GM23338 (cell line): ENCODE data around the gene MCUR1. TPM values are rescaled to one million over a fixed set of nuclear protein-coding genes. Genes with fewer than 3 reads are reported as not detected.

Experiments used
- ATAC-seq: fragments of 200-7000 bp; cut with Tn5 transposase; 3 replicates; pipeline ENCODE4 v1.9.1; 2020
- DNase-seq: peaks from one replicate; pipeline ENCODE4 v3.0.0-alpha.2; 2015; ENCODE audit warnings: low spot score
- H2AFZ ChIP-seq: fragments of 200-600 bp; sonication (generic); 2 replicates; pipeline ENCODE4 v1.8.0; 2016; ENCODE audit warnings: antibody characterized with exemption, mild to moderate bottlenecking, moderate library complexity
- H3F3A ChIP-seq: fragments of 200-600 bp; sonication (generic); replicated peaks from 2 replicates; pipeline ENCODE4 v1.8.0; 2017; ENCODE audit warnings: antibody characterized with exemption, mixed run types, low read depth
- H3K27ac ChIP-seq: fragments of 200-600 bp; sonication (generic); 2 replicates; pipeline ENCODE4 v1.6.1; 2016; ENCODE audit warnings: low read depth
- H3K27me3 ChIP-seq: fragments of 200-600 bp; sonication (generic); 2 replicates; pipeline ENCODE4 v1.8.0; 2016; ENCODE audit warnings: mild to moderate bottlenecking, mixed run types, moderate library complexity; ENCODE audit not compliant: insufficient read depth
- H3K36me3 ChIP-seq: fragments of 200-600 bp; sonication (generic); 2 replicates; pipeline ENCODE4 v1.8.0; 2016; ENCODE audit warnings: mild to moderate bottlenecking; ENCODE audit not compliant: insufficient read depth
- H3K4me1 ChIP-seq: fragments of 200-600 bp; sonication (generic); 2 replicates; pipeline ENCODE4 v1.8.0; 2016; ENCODE audit warnings: mild to moderate bottlenecking, moderate library complexity; ENCODE audit not compliant: insufficient read depth
- H3K4me2 ChIP-seq: fragments of 200-600 bp; sonication (generic); 2 replicates; pipeline ENCODE4 v1.7.1; 2017; ENCODE audit warnings: mixed run types
- H3K4me3 ChIP-seq: fragments of 200-600 bp; sonication (generic); 2 replicates; pipeline ENCODE4 v1.6.1; 2016; ENCODE audit warnings: mixed run types
- H3K79me2 ChIP-seq: fragments of 200-600 bp; sonication (generic); replicated peaks from 2 replicates; pipeline ENCODE4 v1.8.0; 2017; ENCODE audit warnings: mild to moderate bottlenecking; ENCODE audit not compliant: insufficient read depth
- H3K9me2 ChIP-seq: fragments of 200-600 bp; sonication (generic); 2 replicates; pipeline ENCODE4 v1.8.0; 2017; ENCODE audit not compliant: insufficient read depth
- H4K20me1 ChIP-seq: fragments of 200-600 bp; sonication (generic); replicated peaks from 2 replicates; pipeline ENCODE4 v1.8.0; 2017; ENCODE audit warnings: mild to moderate bottlenecking; ENCODE audit not compliant: insufficient read depth
- H3K27ac Mint-ChIP-seq: 2 replicates; pipeline ENCODE4 v1.8.0; 2020; ENCODE audit warnings: inconsistent platforms, mild to moderate bottlenecking, moderate library complexity, mixed read lengths
- H3K27me3 Mint-ChIP-seq: 3 replicates; pipeline ENCODE4 v1.8.0; 2022; ENCODE audit warnings: low read depth, mild to moderate bottlenecking, moderate library complexity, mixed read lengths, inconsistent platforms; ENCODE audit not compliant: insufficient read depth, poor library complexity
- H3K36me3 Mint-ChIP-seq: 3 replicates; pipeline ENCODE4 v1.8.0; 2021; ENCODE audit warnings: low read depth, mild to moderate bottlenecking, inconsistent platforms, moderate library complexity, mixed read lengths
- H3K4me1 Mint-ChIP-seq: 3 replicates; pipeline ENCODE4 v1.8.0; 2020; ENCODE audit warnings: mild to moderate bottlenecking, inconsistent platforms, mixed read lengths
- H3K4me3 Mint-ChIP-seq: 3 replicates; pipeline ENCODE4 v1.8.0; 2021; ENCODE audit warnings: moderate library complexity, mild to moderate bottlenecking, inconsistent platforms, mixed read lengths
- H3K9me3 Mint-ChIP-seq: 3 replicates; pipeline ENCODE4 v1.8.0; 2020; ENCODE audit warnings: moderate library complexity, mild to moderate bottlenecking, inconsistent platforms, mixed read lengths
- CREB1 ChIP-seq: fragments of 250-450 bp; sonication (Bioruptor Pico); IDR thresholded peaks from 2 replicates; pipeline ENCODE4 v1.5.0; 2020; ENCODE audit warnings: low read depth, mild to moderate bottlenecking, moderate library complexity
- EZH2 ChIP-seq: fragments of 200-600 bp; sonication (generic); IDR thresholded peaks from one replicate; pipeline ENCODE4 v1.8.0; 2017; ENCODE audit warnings: antibody characterized with exemption, mild to moderate bottlenecking, low read depth; ENCODE audit not compliant: unreplicated experiment
- EZH2phosphoT487 ChIP-seq: fragments of 200-600 bp; sonication (generic); IDR thresholded peaks from one replicate; pipeline ENCODE4 v1.8.1; 2018; ENCODE audit warnings: antibody characterized with exemption; ENCODE audit not compliant: unreplicated experiment
- NANOG ChIP-seq: IDR thresholded peaks from 2 replicates; pipeline ENCODE4 v1.6.1; 2016; ENCODE audit warnings: antibody characterized with exemption, borderline replicate concordance
- ZNF114 ChIP-seq: fragments of 250-450 bp; sonication (Bioruptor Pico); IDR thresholded peaks from 2 replicates; pipeline ENCODE4 v1.5.0; 2020; ENCODE audit warnings: mild to moderate bottlenecking, moderate library complexity
- ZNF331 ChIP-seq: fragments of 250-450 bp; sonication (Bioruptor Pico); IDR thresholded peaks from 2 replicates; pipeline ENCODE4 v1.5.0; 2020; ENCODE audit warnings: low read depth, mild to moderate bottlenecking, moderate library complexity
- polyA plus RNA-seq: library from polyadenylated mRNA; unstranded; fragments of >200 nt; fragmentation: Nextera tagmentation; extraction: Ambion mirVana; gene quantifications from 2 replicates; pipeline ENCODE4 v1.2.1, GENCODE V29; 2016
- total RNA-seq: library from RNA; depleted of rRNA; stranded (reverse); fragments of >200 nt; shearing (Covaris generic); gene quantifications from 2 replicates; pipeline ENCODE4 v1.2.3, GENCODE V29; 2014
- TF ChIP-seq, protein P1 (sequence below), 2 experiments: fragments of 200-600 bp in 1 of 2; sonication (generic) in 1 of 2; conservative IDR thresholded peaks; 2 replicates each; pipeline versions ENCODE4 v1.5.1 to v1.6.1; 2016 to 2017; ENCODE audit warnings: antibody characterized with exemption in 2 of 2, low read depth in 2 of 2, mild to moderate bottlenecking in 2 of 2, moderate library complexity in 1 of 2
- TF ChIP-seq, protein P2 (sequence below): fragments of 250-450 bp; sonication (Bioruptor Pico); IDR thresholded peaks from 2 replicates; pipeline ENCODE4 v1.5.0; 2020; ENCODE audit warnings: mild to moderate bottlenecking, moderate library complexity

Gene MCUR1
- total and polyA plus RNA-seq, 2 experiments from 2014 or later = 21.0 to 65.3 TPM

DNA sequence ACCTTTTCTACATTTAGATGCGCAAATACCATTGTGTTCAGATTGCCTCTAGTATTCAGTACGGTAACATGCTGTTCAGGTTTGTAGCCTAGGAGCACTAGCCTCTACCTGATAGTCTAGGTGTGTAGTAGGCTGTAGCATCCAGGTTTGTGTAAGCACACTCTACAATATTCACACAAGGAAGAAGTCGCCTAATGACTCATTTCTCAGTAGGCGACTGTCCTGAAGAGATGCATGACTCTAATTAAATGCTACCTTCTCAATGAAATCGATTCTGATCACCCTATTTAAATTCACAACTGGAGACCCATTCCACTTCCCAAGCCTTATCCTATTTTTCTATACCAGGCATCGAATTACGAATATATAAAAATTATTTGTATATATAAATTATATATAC, 1.3 kb downstream of the MCUR1 start:
- H3K4me1 Mint-ChIP-seq = peaks cover 26% of the 10 kb centered on the region
- H3K27me3 ChIP-seq = no peaks in the 10 kb centered on the region
- H3K4me3 Mint-ChIP-seq = peak overlapping the region; percentile 94
- H4K20me1 ChIP-seq = peaks cover 37% of the 10 kb centered on the region
- H3K4me1 ChIP-seq = peaks cover 23% of the 10 kb centered on the region
- no peak overlapping the region for H2AFZ ChIP-seq
- H3K27ac ChIP-seq = no peak overlapping the region
- H3K4me2 ChIP-seq = peak overlapping the region; percentile 85
- no peaks in the 10 kb centered on the region for H3K36me3 ChIP-seq
- peaks cover 54% of the 10 kb centered on the region for H3K79me2 ChIP-seq
- no peaks in the 10 kb centered on the region for H3K9me3 Mint-ChIP-seq
- no peaks in the 10 kb centered on the region for H3F3A ChIP-seq
- no peak for TF ChIP-seq ZNF331
- peak overlapping the region; percentile 67 for H3K4me3 ChIP-seq
- no peak overlapping the region for H3K27ac Mint-ChIP-seq
- DNase-seq (no peak), ATAC-seq (no peak)
- H3K36me3 Mint-ChIP-seq = 0 out of 3 replicates have a peak, but pooled peaks cover 3% of the 10 kb centered on the region
- H3K27me3 Mint-ChIP-seq = peaks cover 1% of the 10 kb centered on the region
- no peaks in the 10 kb centered on the region for H3K9me2 ChIP-seq

DNA sequence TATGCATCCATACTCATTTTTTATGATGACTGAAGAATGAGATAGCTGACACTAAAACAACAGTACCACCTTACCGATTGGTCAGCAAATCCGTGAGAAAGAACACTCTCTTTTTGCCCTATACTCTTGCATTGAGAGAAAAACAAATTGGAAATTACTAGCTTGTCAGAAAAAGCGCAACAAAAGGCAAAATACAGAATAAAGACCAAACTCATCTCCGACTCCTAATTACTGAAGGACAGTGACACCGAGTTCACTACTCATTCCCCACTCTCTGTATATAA, 2.1 kb downstream of the MCUR1 start:
- 0 out of 3 replicates have a peak, but pooled peaks cover 3% of the 10 kb centered on the region for H3K36me3 Mint-ChIP-seq
- peak overlapping the region; percentile 85; the same call in 1 of the 2 replicates for H3K4me2 ChIP-seq
- peaks cover 42% of the 10 kb centered on the region for H4K20me1 ChIP-seq
- no peak for TF ChIP-seq ZNF114 (CRISPR knock-in tag)
- TF ChIP-seq, protein P1, sequence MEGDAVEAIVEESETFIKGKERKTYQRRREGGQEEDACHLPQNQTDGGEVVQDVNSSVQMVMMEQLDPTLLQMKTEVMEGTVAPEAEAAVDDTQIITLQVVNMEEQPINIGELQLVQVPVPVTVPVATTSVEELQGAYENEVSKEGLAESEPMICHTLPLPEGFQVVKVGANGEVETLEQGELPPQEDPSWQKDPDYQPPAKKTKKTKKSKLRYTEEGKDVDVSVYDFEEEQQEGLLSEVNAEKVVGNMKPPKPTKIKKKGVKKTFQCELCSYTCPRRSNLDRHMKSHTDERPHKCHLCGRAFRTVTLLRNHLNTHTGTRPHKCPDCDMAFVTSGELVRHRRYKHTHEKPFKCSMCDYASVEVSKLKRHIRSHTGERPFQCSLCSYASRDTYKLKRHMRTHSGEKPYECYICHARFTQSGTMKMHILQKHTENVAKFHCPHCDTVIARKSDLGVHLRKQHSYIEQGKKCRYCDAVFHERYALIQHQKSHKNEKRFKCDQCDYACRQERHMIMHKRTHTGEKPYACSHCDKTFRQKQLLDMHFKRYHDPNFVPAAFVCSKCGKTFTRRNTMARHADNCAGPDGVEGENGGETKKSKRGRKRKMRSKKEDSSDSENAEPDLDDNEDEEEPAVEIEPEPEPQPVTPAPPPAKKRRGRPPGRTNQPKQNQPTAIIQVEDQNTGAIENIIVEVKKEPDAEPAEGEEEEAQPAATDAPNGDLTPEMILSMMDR (conservative IDR thresholded peaks at IDR 0.05; ENCODE audit: low read depth in 2 of 2) = no peak
- no peak overlapping the region for H3K27ac ChIP-seq
- H3K79me2 ChIP-seq = peaks cover 61% of the 10 kb centered on the region
- H3K9me2 ChIP-seq = no peaks in the 10 kb centered on the region
- H3K9me3 Mint-ChIP-seq = no peaks in the 10 kb centered on the region
- no peak overlapping the region for H3K4me3 ChIP-seq
- H3K36me3 ChIP-seq = no peaks in the 10 kb centered on the region
- no peaks in the 10 kb centered on the region for H3K27me3 ChIP-seq
- H3K4me1 ChIP-seq = peaks cover 23% of the 10 kb centered on the region
- peaks cover 26% of the 10 kb centered on the region for H3K4me1 Mint-ChIP-seq
- H3K27ac Mint-ChIP-seq = no peak overlapping the region
- DNase-seq = no peak
- H3K4me3 Mint-ChIP-seq = peak overlapping the region; percentile 94; the same call in 1 of the 3 replicates
- H3K27me3 Mint-ChIP-seq = no peaks in the 10 kb centered on the region
- no peaks in the 10 kb centered on the region for H3F3A ChIP-seq
- no peak for ATAC-seq
- no peak overlapping the region for H2AFZ ChIP-seq

DNA sequence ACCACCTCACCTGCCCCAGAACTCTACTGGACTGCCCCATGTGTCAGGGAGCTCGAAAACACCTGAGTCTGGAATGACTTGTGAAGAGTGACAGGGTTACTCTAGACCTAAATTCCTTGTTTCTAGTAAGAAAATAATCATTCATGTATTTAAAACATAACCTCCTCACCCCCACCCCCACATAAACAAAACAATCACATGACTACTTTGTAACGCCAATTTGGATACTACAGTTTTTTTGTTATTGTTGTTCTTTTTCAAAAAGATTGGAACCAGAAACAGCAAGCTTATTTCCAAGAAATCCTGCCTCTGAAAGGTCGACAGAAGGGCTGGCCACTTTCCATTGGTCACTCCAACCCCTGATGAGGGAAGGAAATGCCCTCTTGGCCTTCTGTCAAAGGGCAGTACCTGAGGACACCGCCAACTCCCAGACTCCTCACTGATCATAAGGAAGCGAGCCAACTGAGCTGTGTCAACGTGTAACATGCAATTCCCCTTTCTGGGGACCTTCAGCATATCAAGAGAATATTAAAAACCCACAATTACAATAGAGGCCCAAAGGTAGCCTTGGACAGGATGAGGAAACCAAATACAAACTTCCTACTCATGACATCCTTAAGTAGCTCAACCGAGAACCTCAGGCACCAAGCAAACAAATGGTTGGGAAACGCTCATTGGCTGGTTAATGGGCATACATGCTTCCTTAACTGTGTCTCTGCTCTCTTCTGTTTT, 2.6 kb downstream of the MCUR1 start:
- H3K4me2 ChIP-seq = 0 out of 2 replicates have a peak overlapping the region, but pooled peaks have one; percentile 36
- ATAC-seq (no peak), DNase-seq (peak; percentile 11)
- H3K27ac ChIP-seq = no peak overlapping the region
- Mint-ChIP-seq H3K27me3 (no peaks in the 10 kb centered on the region), H3K9me3 (no peaks in the 10 kb centered on the region), H3K27ac (0 out of 2 replicates have a peak overlapping the region, but pooled peaks have one; percentile 9), H3K36me3 (peaks cover 4% of the 10 kb centered on the region; the same call in 1 of the 3 replicates), H3K4me3 (peak overlapping the region; percentile 94; the same call in 2 of the 3 replicates), H3K4me1 (peaks cover 26% of the 10 kb centered on the region)
- peaks cover 66% of the 10 kb centered on the region for H3K79me2 ChIP-seq
- no peaks in the 10 kb centered on the region for H3K9me2 ChIP-seq
- peaks cover 23% of the 10 kb centered on the region for H3K4me1 ChIP-seq
- H3K36me3 ChIP-seq = no peaks in the 10 kb centered on the region
- no peaks in the 10 kb centered on the region for H3K27me3 ChIP-seq
- H2AFZ ChIP-seq = no peak overlapping the region
- no peak overlapping the region for H3K4me3 ChIP-seq
- no peaks in the 10 kb centered on the region for H3F3A ChIP-seq
- H4K20me1 ChIP-seq = peaks cover 47% of the 10 kb centered on the region
- TF ChIP-seq NANOG (no peak), ZNF114 (CRISPR knock-in tag) (no peak), CREB1 (CRISPR knock-in tag) (no peak), EZH2phosphoT487 (no peak), EZH2 (no peak)
- TF ChIP-seq, protein P2, sequence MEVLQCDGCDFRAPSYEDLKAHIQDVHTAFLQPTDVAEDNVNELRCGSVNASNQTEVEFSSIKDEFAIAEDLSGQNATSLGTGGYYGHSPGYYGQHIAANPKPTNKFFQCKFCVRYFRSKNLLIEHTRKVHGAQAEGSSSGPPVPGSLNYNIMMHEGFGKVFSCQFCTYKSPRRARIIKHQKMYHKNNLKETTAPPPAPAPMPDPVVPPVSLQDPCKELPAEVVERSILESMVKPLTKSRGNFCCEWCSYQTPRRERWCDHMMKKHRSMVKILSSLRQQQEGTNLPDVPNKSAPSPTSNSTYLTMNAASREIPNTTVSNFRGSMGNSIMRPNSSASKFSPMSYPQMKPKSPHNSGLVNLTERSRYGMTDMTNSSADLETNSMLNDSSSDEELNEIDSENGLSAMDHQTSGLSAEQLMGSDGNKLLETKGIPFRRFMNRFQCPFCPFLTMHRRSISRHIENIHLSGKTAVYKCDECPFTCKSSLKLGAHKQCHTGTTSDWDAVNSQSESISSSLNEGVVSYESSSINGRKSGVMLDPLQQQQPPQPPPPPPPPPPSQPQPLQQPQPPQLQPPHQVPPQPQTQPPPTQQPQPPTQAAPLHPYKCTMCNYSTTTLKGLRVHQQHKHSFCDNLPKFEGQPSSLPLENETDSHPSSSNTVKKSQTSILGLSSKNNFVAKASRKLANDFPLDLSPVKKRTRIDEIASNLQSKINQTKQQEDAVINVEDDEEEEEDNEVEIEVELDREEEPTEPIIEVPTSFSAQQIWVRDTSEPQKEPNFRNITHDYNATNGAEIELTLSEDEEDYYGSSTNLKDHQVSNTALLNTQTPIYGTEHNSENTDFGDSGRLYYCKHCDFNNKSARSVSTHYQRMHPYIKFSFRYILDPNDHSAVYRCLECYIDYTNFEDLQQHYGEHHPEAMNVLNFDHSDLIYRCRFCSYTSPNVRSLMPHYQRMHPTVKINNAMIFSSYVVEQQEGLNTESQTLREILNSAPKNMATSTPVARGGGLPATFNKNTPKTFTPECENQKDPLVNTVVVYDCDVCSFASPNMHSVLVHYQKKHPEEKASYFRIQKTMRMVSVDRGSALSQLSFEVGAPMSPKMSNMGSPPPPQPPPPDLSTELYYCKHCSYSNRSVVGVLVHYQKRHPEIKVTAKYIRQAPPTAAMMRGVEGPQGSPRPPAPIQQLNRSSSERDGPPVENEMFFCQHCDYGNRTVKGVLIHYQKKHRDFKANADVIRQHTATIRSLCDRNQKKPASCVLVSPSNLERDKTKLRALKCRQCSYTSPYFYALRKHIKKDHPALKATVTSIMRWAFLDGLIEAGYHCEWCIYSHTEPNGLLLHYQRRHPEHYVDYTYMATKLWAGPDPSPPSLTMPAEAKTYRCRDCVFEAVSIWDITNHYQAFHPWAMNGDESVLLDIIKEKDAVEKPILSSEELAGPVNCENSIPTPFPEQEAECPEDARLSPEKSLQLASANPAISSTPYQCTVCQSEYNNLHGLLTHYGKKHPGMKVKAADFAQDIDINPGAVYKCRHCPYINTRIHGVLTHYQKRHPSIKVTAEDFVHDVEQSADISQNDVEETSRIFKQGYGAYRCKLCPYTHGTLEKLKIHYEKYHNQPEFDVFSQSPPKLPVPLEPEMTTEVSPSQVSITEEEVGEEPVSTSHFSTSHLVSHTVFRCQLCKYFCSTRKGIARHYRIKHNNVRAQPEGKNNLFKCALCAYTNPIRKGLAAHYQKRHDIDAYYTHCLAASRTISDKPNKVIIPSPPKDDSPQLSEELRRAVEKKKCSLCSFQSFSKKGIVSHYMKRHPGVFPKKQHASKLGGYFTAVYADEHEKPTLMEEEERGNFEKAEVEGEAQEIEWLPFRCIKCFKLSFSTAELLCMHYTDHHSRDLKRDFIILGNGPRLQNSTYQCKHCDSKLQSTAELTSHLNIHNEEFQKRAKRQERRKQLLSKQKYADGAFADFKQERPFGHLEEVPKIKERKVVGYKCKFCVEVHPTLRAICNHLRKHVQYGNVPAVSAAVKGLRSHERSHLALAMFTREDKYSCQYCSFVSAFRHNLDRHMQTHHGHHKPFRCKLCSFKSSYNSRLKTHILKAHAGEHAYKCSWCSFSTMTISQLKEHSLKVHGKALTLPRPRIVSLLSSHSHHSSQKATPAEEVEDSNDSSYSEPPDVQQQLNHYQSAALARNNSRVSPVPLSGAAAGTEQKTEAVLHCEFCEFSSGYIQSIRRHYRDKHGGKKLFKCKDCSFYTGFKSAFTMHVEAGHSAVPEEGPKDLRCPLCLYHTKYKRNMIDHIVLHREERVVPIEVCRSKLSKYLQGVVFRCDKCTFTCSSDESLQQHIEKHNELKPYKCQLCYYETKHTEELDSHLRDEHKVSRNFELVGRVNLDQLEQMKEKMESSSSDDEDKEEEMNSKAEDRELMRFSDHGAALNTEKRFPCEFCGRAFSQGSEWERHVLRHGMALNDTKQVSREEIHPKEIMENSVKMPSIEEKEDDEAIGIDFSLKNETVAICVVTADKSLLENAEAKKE (CRISPR knock-in tag) = no peak
